Tibial nerve (tissue), 4 donors: ENCODE measurements around the gene RASSF8.

Experiments
- EP300 ChIP-seq, 2 donors: sonication (generic); formaldehyde crosslinking; IDR thresholded peaks; one replicate each; pipeline ENCODE4 v1.6.1; 2017; ENCODE audit warnings: antibody characterized with exemption in 2 of 2, mild to moderate bottlenecking in 1 of 2
- TF ChIP-seq, protein P1 (sequence below), 5 experiments: fragments of 200-600 bp in 3 of 5; fragments of 450-650 bp in 2 of 5; sonication (generic) in 3 of 5; IDR thresholded peaks; one replicate each; pipeline ENCODE4 v1.5.1; 2016 to 2019; ENCODE audit warnings: antibody characterized with exemption in 5 of 5, mild to moderate bottlenecking in 3 of 5, moderate library complexity in 2 of 5

DNA sequence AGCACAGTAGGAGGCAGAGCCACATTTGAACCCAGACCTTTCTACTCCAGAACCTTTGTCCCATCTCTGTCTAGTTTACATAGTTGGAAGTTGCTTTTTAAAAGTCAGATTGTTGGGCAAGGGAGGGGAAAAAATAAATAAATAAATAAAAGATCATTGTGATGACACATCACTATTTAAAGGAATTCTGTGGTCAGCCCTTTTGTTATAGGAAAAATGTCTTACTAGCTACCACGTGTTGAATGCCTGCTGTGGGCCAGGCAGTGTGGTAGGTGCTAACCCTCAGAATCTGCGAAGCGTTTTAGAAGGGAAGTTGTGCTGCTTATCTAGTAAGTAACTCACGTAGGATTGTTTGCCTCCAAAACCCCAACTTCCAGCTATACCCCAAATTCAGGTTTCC, 104.1 kb downstream of the RASSF8 start:
- TF ChIP-seq, protein P1, sequence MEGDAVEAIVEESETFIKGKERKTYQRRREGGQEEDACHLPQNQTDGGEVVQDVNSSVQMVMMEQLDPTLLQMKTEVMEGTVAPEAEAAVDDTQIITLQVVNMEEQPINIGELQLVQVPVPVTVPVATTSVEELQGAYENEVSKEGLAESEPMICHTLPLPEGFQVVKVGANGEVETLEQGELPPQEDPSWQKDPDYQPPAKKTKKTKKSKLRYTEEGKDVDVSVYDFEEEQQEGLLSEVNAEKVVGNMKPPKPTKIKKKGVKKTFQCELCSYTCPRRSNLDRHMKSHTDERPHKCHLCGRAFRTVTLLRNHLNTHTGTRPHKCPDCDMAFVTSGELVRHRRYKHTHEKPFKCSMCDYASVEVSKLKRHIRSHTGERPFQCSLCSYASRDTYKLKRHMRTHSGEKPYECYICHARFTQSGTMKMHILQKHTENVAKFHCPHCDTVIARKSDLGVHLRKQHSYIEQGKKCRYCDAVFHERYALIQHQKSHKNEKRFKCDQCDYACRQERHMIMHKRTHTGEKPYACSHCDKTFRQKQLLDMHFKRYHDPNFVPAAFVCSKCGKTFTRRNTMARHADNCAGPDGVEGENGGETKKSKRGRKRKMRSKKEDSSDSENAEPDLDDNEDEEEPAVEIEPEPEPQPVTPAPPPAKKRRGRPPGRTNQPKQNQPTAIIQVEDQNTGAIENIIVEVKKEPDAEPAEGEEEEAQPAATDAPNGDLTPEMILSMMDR (IDR thresholded peaks at IDR 0.05) = no peak
- TF ChIP-seq EP300 (IDR thresholded peaks at IDR 0.05) = no peak
